ENCODE measurements around the gene FSCN2. TPM values are rescaled to one million over a fixed set of nuclear protein-coding genes. Genes with fewer than 3 reads are reported as not detected.
"Not testable (repeated sequence)": the region's sequence is repeated elsewhere in the genome, so short reads cannot be mapped to it uniquely, and the experiment has no call there.

Gene FSCN2
- total RNA-seq, 1 experiment from 2014 or later = 1.6 TPM

DNA sequence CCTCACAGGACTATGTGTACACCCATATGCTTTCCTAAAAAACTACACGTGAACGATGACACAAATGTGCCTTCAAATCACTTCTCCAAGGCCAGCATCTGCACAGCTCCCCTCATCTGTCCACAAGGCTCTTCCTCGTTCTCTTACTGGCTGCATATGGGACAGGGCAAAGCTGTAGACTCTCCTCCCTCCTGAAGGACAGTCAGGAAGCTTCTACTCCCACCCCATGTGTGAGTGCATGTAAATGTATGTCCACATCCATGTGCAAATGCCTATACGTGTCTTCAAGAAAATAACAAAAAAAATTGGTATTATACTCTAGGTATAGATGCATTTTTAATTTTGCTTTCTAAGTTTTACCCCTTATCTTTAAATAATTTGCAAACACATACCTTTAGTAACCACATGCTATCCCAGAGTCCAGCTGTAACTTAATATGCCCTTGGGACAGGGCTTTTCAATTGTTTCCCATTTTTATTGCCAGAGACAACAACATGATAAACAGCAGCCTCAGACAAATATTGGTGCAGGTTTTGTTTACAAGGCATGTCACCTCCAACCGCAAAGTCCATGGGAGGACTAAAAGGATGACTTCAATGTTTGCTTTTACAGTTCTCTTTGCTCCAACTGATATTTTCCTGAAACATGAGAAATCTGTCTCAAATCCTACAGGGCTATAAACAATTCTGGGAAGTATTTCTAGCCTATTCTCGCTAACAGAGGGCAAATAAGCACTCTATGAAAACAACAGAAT lies 55.6 kb downstream of the FSCN2 start:
- Histone ChIP-seq H3K56ac (ENCODE audit: insufficient read length, low read depth, low read length) (no peak overlapping the region), H3K14ac (ENCODE audit: insufficient read depth, low read length) (no peak overlapping the region), H3K27me3 (ENCODE audit: insufficient read depth, low read length) (no peaks in the 10 kb centered on the region), H3K4me2 (ENCODE audit: insufficient read depth, insufficient read length, low read length) (no peak overlapping the region), H3K23me2 (ENCODE audit: insufficient read length, low read depth, low read length, poor library complexity, severe bottlenecking) (no peaks in the 10 kb centered on the region), H2BK15ac (ENCODE audit: low read depth, low read length) (no peak overlapping the region), H2BK12ac (ENCODE audit: insufficient read length, low read depth, low read length) (no peak overlapping the region), H3K79me2 (ENCODE audit: insufficient read depth, low read length) (no peaks in the 10 kb centered on the region), H3K79me1 (ENCODE audit: insufficient read depth, low read depth, low read length, poor library complexity, severe bottlenecking) (no peaks in the 10 kb centered on the region), H2BK20ac (ENCODE audit: low read depth, low read length, poor library complexity, severe bottlenecking) (no peak overlapping the region), H4K20me1 (ENCODE audit: control insufficient read depth, insufficient read depth, insufficient read length) (no peaks in the 10 kb centered on the region), H4K8ac (replicated peaks; ENCODE audit: insufficient read length, low read depth, low read length) (no peak overlapping the region), H2AFZ (ENCODE audit: low read length) (no peak overlapping the region), H3K18ac (ENCODE audit: insufficient read length, low read depth, low read length) (no peak overlapping the region), H4K91ac (ENCODE audit: insufficient read length, low read depth, low read length) (no peak overlapping the region), H2BK5ac (ENCODE audit: insufficient read length, low read length) (no peak overlapping the region), H3K9ac (ENCODE audit: extremely low read depth, insufficient read length, low read length) (no peak overlapping the region), H3K4me1 (ENCODE audit: insufficient read depth, low read length) (no peaks in the 10 kb centered on the region), H3K27ac (ENCODE audit: insufficient read length, low read depth, low read length) (no peak overlapping the region), H3K9me3 (ENCODE audit: control insufficient read depth, low read depth, low read length) (no peaks in the 10 kb centered on the region), H2AK5ac (ENCODE audit: insufficient read length, low read length) (no peak overlapping the region), H3K23ac (ENCODE audit: insufficient read length, low read depth, low read length) (no peak overlapping the region), H2BK120ac (ENCODE audit: low read depth, low read length, poor library complexity, severe bottlenecking) (no peak overlapping the region), H4K5ac (ENCODE audit: insufficient read length, low read depth, low read length) (no peak overlapping the region), H3T11ph (ENCODE audit: low read length) (no peak overlapping the region), H3K4ac (ENCODE audit: low read depth, low read length) (no peak overlapping the region)
- Mint-ChIP-seq H3K9me3 (no peaks in the 10 kb centered on the region), H3K27me3 (ENCODE audit: low read depth) (peaks cover 3% of the 10 kb centered on the region; the same call in 1 of the 2 replicates), H3K4me3 (0 out of 5 replicates have a peak overlapping the region, but pooled peaks of 1 of the 2 experiments have one; percentile 62), H3K4me1 (no peaks in the 10 kb centered on the region), H3K36me3 (ENCODE audit: insufficient read depth in 1 of 3, low read depth in 3 of 3) (peaks cover 44 to 83% (median 83%) of the 10 kb centered on the region in 3 experiments; a peak in 6 of 7 replicates), H3K27ac (peak overlapping the region in 1 of 3 experiments; percentile 23; a peak in 1 of 7 replicates)
- no peak for DNase-seq
- WGBS (ENCODE audit: extremely low coverage, insufficient read length, low lambda C conversion rate) = no CpG with 5 or more reads among the region's 6 CpGs
- TF ChIP-seq, protein P1, sequence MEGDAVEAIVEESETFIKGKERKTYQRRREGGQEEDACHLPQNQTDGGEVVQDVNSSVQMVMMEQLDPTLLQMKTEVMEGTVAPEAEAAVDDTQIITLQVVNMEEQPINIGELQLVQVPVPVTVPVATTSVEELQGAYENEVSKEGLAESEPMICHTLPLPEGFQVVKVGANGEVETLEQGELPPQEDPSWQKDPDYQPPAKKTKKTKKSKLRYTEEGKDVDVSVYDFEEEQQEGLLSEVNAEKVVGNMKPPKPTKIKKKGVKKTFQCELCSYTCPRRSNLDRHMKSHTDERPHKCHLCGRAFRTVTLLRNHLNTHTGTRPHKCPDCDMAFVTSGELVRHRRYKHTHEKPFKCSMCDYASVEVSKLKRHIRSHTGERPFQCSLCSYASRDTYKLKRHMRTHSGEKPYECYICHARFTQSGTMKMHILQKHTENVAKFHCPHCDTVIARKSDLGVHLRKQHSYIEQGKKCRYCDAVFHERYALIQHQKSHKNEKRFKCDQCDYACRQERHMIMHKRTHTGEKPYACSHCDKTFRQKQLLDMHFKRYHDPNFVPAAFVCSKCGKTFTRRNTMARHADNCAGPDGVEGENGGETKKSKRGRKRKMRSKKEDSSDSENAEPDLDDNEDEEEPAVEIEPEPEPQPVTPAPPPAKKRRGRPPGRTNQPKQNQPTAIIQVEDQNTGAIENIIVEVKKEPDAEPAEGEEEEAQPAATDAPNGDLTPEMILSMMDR (conservative IDR thresholded peaks at IDR 0.05) = no peak

DNA sequence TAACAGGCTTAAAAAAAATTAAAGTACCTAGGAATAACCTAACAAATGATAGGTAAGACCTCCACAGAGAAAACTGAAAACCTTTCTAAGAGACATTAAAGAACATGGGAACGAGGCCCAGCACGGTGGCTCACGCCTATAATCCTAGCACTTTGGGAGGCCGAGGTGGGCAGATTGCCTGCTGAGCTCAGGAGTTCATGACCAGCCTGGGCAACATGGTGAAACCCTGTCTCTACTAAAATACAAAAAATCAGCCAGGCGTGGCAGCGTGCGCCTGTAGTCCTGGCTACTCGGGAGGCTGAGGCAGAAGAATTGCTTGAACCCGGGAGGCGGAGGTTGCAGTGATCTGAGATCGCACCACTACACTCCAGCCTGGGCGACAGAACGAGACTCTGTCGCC lies 56.6 kb downstream of the FSCN2 start:
- not testable (repeated sequence) for H2BK5ac ChIP-seq (ENCODE audit: insufficient read length, low read length); H3K9me3 ChIP-seq (ENCODE audit: control insufficient read depth, low read depth, low read length); DNase-seq; H3K23ac ChIP-seq (ENCODE audit: insufficient read length, low read depth, low read length); H4K5ac ChIP-seq (ENCODE audit: insufficient read length, low read depth, low read length); H3K4ac ChIP-seq (ENCODE audit: low read depth, low read length); H3K27ac Mint-ChIP-seq; H3K18ac ChIP-seq (ENCODE audit: insufficient read length, low read depth, low read length); H3K4me1 ChIP-seq (ENCODE audit: insufficient read depth, low read length); H2BK120ac ChIP-seq (ENCODE audit: low read depth, low read length, poor library complexity, severe bottlenecking); H3K79me2 ChIP-seq (ENCODE audit: insufficient read depth, low read length); H2AK5ac ChIP-seq (ENCODE audit: insufficient read length, low read length); H3K79me1 ChIP-seq (ENCODE audit: insufficient read depth, low read depth, low read length, poor library complexity, severe bottlenecking); H2BK12ac ChIP-seq (ENCODE audit: insufficient read length, low read depth, low read length); H3K9ac ChIP-seq (ENCODE audit: extremely low read depth, insufficient read length, low read length); H3K27me3 Mint-ChIP-seq (ENCODE audit: low read depth); H2BK15ac ChIP-seq (ENCODE audit: low read depth, low read length); H4K20me1 ChIP-seq (ENCODE audit: control insufficient read depth, insufficient read depth, insufficient read length); H3K4me2 ChIP-seq (ENCODE audit: insufficient read depth, insufficient read length, low read length); H3K27ac ChIP-seq (ENCODE audit: insufficient read length, low read depth, low read length); H2BK20ac ChIP-seq (ENCODE audit: low read depth, low read length, poor library complexity, severe bottlenecking); H3K4me3 Mint-ChIP-seq; H4K8ac ChIP-seq (replicated peaks; ENCODE audit: insufficient read length, low read depth, low read length); H3K4me1 Mint-ChIP-seq; H3K9me3 Mint-ChIP-seq; H3K14ac ChIP-seq (ENCODE audit: insufficient read depth, low read length); H3K23me2 ChIP-seq (ENCODE audit: insufficient read length, low read depth, low read length, poor library complexity, severe bottlenecking); H3K27me3 ChIP-seq (ENCODE audit: insufficient read depth, low read length); H3T11ph ChIP-seq (ENCODE audit: low read length); H4K91ac ChIP-seq (ENCODE audit: insufficient read length, low read depth, low read length); H3K56ac ChIP-seq (ENCODE audit: insufficient read length, low read depth, low read length); H2AFZ ChIP-seq (ENCODE audit: low read length)
- WGBS (ENCODE audit: extremely low coverage, insufficient read length, low lambda C conversion rate) = no CpG with 5 or more reads among the region's 14 CpGs
- peaks cover 45 to 86% (median 86%) of the 10 kb centered on the region in 3 experiments for H3K36me3 Mint-ChIP-seq (ENCODE audit: insufficient read depth in 1 of 3, low read depth in 3 of 3)
